GM21381 (cell line): ENCODE results near the gene MYL12A.
"Not testable (repeated sequence)": the region's sequence is repeated elsewhere in the genome, so short reads cannot be mapped to it uniquely, and the experiment has no call there.

ENCODE experiments used
- ATAC-seq: cut with Tn5 transposase; IDR thresholded peaks from one replicate; pipeline ENCODE4 v1.9.1; 2021; ENCODE audit warnings: mild to moderate bottlenecking, moderate library complexity; ENCODE audit not compliant: unreplicated experiment

Gene MYL12A

GRCh38 chr18:3254725-3255124, 7.1 kb downstream of the MYL12A start:
- ATAC-seq = no peak

- ATAC-seq = no peak
These were observed 8.1 kb downstream of the MYL12A start for GRCh38 chr18:3255611-3256165.

- ATAC-seq = peak; percentile 33
These were observed 9.4 kb downstream of the MYL12A start for GRCh38 chr18:3256693-3257626.

GRCh38 chr18:3257627-3258120, 10.1 kb downstream of the MYL12A start:
- no peak for ATAC-seq

- ATAC-seq = no peak
These were observed 13.4 kb downstream of the MYL12A start for GRCh38 chr18:3260995-3261372.

GRCh38 chr18:3261373-3262233, 14.0 kb downstream of the MYL12A start, which contains the start of gene MYL12B:
Gene MYL12B, plus strand, starts transcription at chr18:3262133. Its CDS starts 10,766 bp downstream, at chr18:3272899.
- ATAC-seq = peak; percentile 79

GRCh38 chr18:3262234-3263131, 14.9 kb downstream of the MYL12A start:
- peak; percentile 41 for ATAC-seq

GRCh38 chr18:3263132-3263700, 15.6 kb downstream of the MYL12A start:
- no peak for ATAC-seq

GRCh38 chr18:3264362-3264761, 16.8 kb downstream of the MYL12A start:
- ATAC-seq = no peak

GRCh38 chr18:3265564-3266033, 18.0 kb downstream of the MYL12A start:
- ATAC-seq = no peak

GRCh38 chr18:3266062-3266608, 18.5 kb downstream of the MYL12A start:
- no peak for ATAC-seq

- ATAC-seq = no peak
These were observed 20.7 kb downstream of the MYL12A start for GRCh38 chr18:3268306-3268705.

- ATAC-seq = no peak
These were observed 21.8 kb downstream of the MYL12A start for GRCh38 chr18:3269241-3269913.

- ATAC-seq = no peak
These were observed 22.3 kb downstream of the MYL12A start for GRCh38 chr18:3269914-3270299.

- ATAC-seq = no peak
These were observed 25.4 kb downstream of the MYL12A start for GRCh38 chr18:3273042-3273441.

- not testable (repeated sequence) for ATAC-seq
These were observed 30.1 kb downstream of the MYL12A start for GRCh38 chr18:3277643-3278213.

GRCh38 chr18:3279201-3280185, 31.9 kb downstream of the MYL12A start:
- ATAC-seq = peak; percentile 75
